GM12875 (cell line): ENCODE data around the gene COLEC12.

Experiments
- H3K4me3 ChIP-seq: one replicate; pipeline ENCODE4 v1.5.1; 2011; ENCODE audit warnings: low read depth, low read length, control low read depth
- CTCF ChIP-seq: IDR thresholded peaks from 2 replicates; pipeline ENCODE4 v1.5.1; 2011; ENCODE audit warnings: low read depth, mild to moderate bottlenecking, control low read depth, inconsistent platforms, low read length, moderate library complexity, borderline replicate concordance; ENCODE audit not compliant: insufficient read depth

COLEC12 gene

GRCh38 chr18:326846-327245 lies 173.7 kb downstream of the COLEC12 start:
- no peak overlapping the region for H3K4me3 ChIP-seq
- TF ChIP-seq CTCF = no peak

- H3K4me3 ChIP-seq = no peak overlapping the region
- TF ChIP-seq CTCF = no peak
These were observed 177.3 kb downstream of the COLEC12 start for GRCh38 chr18:323253-323622.

GRCh38 chr18:321865-322467 lies 178.5 kb downstream of the COLEC12 start:
- no peak overlapping the region for H3K4me3 ChIP-seq
- TF ChIP-seq CTCF = no peak

GRCh38 chr18:320155-320554 lies 180.3 kb downstream of the COLEC12 start:
- H3K4me3 ChIP-seq = no peak overlapping the region
- no peak for TF ChIP-seq CTCF

GRCh38 chr18:319720-320119 lies 180.8 kb downstream of the COLEC12 start:
- no peak for TF ChIP-seq CTCF
- no peak overlapping the region for H3K4me3 ChIP-seq

- no peak overlapping the region for H3K4me3 ChIP-seq
- no peak for TF ChIP-seq CTCF
These were observed 181.7 kb downstream of the COLEC12 start for GRCh38 chr18:318791-319291.

- no peak for TF ChIP-seq CTCF
These were observed 182.9 kb downstream of the COLEC12 start for GRCh38 chr18:317618-318017.

More at GRCh38 chr18:317618-318017, 182.9 kb downstream of the COLEC12 start:
- no peak overlapping the region for H3K4me3 ChIP-seq
